Heart right ventricle (tissue), 16 donors: ENCODE data around the gene UROS. TPM values are rescaled to one million over a fixed set of nuclear protein-coding genes. Genes with fewer than 3 reads are reported as not detected.
A peak's percentile ranks its signal among the peaks of the same experiment; 100 is the strongest.

Source experiments
- ATAC-seq, 8 donors: fragments of 200-7000 bp; cut with Tn5 transposase; one replicate each; pipeline ENCODE4 v1.9.1; 2020; ENCODE audit warnings: mild to moderate bottlenecking in 8 of 8, moderate library complexity in 8 of 8, moderate number of reproducible peaks in 1 of 8
- DNase-seq, 2 donors: peaks; one replicate each; pipeline ENCODE4 v3.0.0-alpha.2; 2020
- H3K27ac ChIP-seq, 10 donors: fragments of 200-600 bp; sonication (generic) in 2 of 10; one replicate each; pipeline versions ENCODE4 v1.5.0 to v1.8.0; 2020 to 2022; ENCODE audit warnings: mild to moderate bottlenecking in 3 of 10
- H3K27me3 ChIP-seq, 7 donors: fragments of 200-600 bp; one replicate each; pipeline ENCODE4 v1.8.0; 2021 to 2022; ENCODE audit warnings: mild to moderate bottlenecking in 2 of 7
- H3K36me3 ChIP-seq, 9 donors: fragments of 200-600 bp; sonication (generic) in 1 of 9; one replicate each; pipeline versions ENCODE4 v1.5.0 to v1.8.0; 2020 to 2022; ENCODE audit warnings: mild to moderate bottlenecking in 2 of 9
- H3K4me1 ChIP-seq, 9 donors: fragments of 200-600 bp; sonication (generic) in 1 of 9; one replicate each; pipeline versions ENCODE4 v1.5.0 to v1.8.0; 2020 to 2022; ENCODE audit warnings: mild to moderate bottlenecking in 4 of 9
- H3K4me3 ChIP-seq, 10 donors: fragments of 200-600 bp; sonication (generic) in 2 of 10; one replicate each; pipeline versions ENCODE4 v1.5.0 to v1.8.0; 2020 to 2022; ENCODE audit warnings: mild to moderate bottlenecking in 7 of 10, moderate library complexity in 2 of 10
- H3K9me3 ChIP-seq, 11 donors: fragments of 200-600 bp in 10 of 11; sonication (generic) in 2 of 11; one replicate each; pipeline versions ENCODE4 v1.5.0 to v1.8.0; 2013 to 2022; ENCODE audit warnings: mild to moderate bottlenecking in 2 of 11, control low read depth in 1 of 11, moderate library complexity in 1 of 11
- CTCF ChIP-seq, 9 donors: fragments of 200-600 bp; sonication (generic) in 2 of 9; IDR thresholded peaks; one replicate each; pipeline versions ENCODE4 v1.5.0 to v1.8.0; 2021 to 2022; ENCODE audit warnings: antibody characterized with exemption in 9 of 9, mild to moderate bottlenecking in 5 of 9, moderate library complexity in 1 of 9
- WGBS, 2 donors: extraction: QIAGEN DNeasy Blood & Tissue Kit; methylation state at CpG; one replicate each; pipeline ENCODE4 v1.1.7; 2013; ENCODE audit warnings: inconsistent platforms in 1 of 2; 5-methylcytosine and 5-hydroxymethylcytosine counted together
- intact Hi-C, 10 donors: fragments of 100-400 bp; cut with DNase I; formaldehyde crosslinking; loops; one replicate each; pipeline versions ENCODE4 v1.11.1 to v1.14.2; 2022
- polyA plus RNA-seq, 2 donors: library from polyadenylated mRNA; stranded (reverse); fragments of 200-250 nt; gene quantifications; one replicate each; pipeline ENCODE4 v1.2.3, GENCODE V29; 2013
- total RNA-seq, 10 donors: library from RNA; stranded (reverse); fragmentation: NEBNext Ultra II Directional in 3 of 10; extraction: Animal tissue kit (Norgen Biotek cat#: 25700) in 3 of 10; gene quantifications; one replicate each; pipeline versions ENCODE4 v1.2.1 to v1.2.4, GENCODE V29; 2021 to 2023
- donor health status: Arrhythmogenic right ventricular cardiomyopathy.
- donor health status: ischemic (EF 13 %, LVEDD 7.1; RV severe dilation, severe dysfunction).
- donor health status: healthy with polysubstance abuse.
- donor health status: DM: no; HTN: yes; CAD: no.
- donor health status: DM: no; HTN: no; CAD: no.
- donor health status: ischemic (EF 25% LVEDD 6.9; RV normal size, moderate dysfunction).
- donor health status: ischemic (EF 25% LVEDD 5.7; RV mildly dilated, moderate dysfunction).
- donor health status: healthy.
- donor health status: DM: yes; HTN: yes; CAD: no.
- donor health status: Ischemic cardiomyopathy.
- donor health status: ischemic (EF 35%, LVEDD 5.7; RV mildly dilated, moderate dysfunction).
- donor health status: nonischemic (EF 11% LVEDD 7.7; RV severe dilation, severe dysfunction).
- donor health status: DM: yes; HTN: yes; CAD: no.
- donor health status: PGD.
- donor health status: ischemic (EF 29% LVEDD 5.4; RV normal size, mild dysfunction).
- donor health status: nonischemic (EF 23%, LVEDD 6.1; RV moderate dilation, normal function).

The UROS gene
- total and polyA plus RNA-seq, 12 donors = 42.5 to 84.3 (median 70.8) TPM

DNA sequence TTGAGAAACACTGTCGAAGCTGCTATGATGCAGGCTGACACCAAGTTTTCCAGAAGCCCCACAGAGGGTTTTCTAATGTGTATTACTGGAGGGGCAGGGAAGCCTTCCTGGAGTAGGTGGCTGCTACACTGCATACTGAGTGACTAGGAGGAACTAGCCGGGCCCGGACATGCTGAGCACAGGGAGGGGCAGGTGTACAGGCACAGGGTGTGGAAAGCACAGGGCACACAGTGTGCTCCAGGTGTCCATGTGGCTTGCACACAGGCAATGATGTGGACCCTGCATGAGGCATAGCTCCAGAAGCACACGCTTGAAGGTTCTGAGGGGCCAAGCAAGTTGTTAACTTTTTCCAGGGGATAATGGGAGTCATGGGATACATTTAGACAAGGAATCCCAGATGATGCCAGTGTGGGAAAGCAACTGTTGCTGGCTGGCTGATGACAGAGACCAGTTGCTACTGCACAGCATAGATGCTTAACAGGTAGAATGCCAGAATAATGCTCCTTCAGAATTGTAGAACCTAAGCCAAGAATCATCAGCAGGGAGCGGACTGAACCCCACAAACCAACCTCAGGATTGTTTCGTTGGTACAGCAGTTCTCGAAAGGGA lies 43.5 kb upstream of the UROS start:
- Histone ChIP-seq H3K27me3 (no peaks in the 10 kb centered on the region), H3K9me3 (no peaks in the 10 kb centered on the region), H3K4me1 (peaks cover 0 to 2% (median 0%) of the 10 kb centered on the region in 9 donors), H3K36me3 (peaks cover 0 to 58% (median 15%) of the 10 kb centered on the region in 9 donors), H3K27ac (no peak overlapping the region), H3K4me3 (no peak overlapping the region)
- intact Hi-C loops = loop anchor here in 1 of 10 donors (10.0 kb wide), 1 partner anchor 118 kb away; no protein-coding TSS in a partner anchor
- no peak for TF ChIP-seq CTCF (IDR thresholded peaks at IDR 0.05)
- DNase-seq (no peak), ATAC-seq (peak in 1 of 8 donors; percentile 31)
- 95 to 96% methylated on average over 7 of the region's 7 CpGs for WGBS, 2 donors

- WGBS, 2 donors = 81 to 88% methylated on average over 3 of the region's 3 CpGs
- Histone ChIP-seq H3K36me3 (peaks cover 0 to 68% (median 15%) of the 10 kb centered on the region in 9 donors), H3K4me3 (no peak overlapping the region), H3K4me1 (no peaks in the 10 kb centered on the region), H3K27ac (no peak overlapping the region), H3K9me3 (no peaks in the 10 kb centered on the region), H3K27me3 (no peaks in the 10 kb centered on the region)
- DNase-seq (no peak), ATAC-seq (no peak)
- intact Hi-C loops = loop anchor here in 1 of 10 donors (10.0 kb wide), 1 partner anchor 120 kb away; no protein-coding TSS in a partner anchor
- TF ChIP-seq CTCF (IDR thresholded peaks at IDR 0.05) = no peak
Measured at GRCh38 chr10:125865120-125865519, 42.1 kb upstream of the UROS start.

GRCh38 chr10:125859128-125859817 lies 36.2 kb upstream of the UROS start:
- DNase-seq (no peak), ATAC-seq (no peak)
- intact Hi-C loops = no loop called here
- Histone ChIP-seq H3K9me3 (no peaks in the 10 kb centered on the region), H3K27ac (no peak overlapping the region), H3K27me3 (no peaks in the 10 kb centered on the region), H3K4me3 (no peak overlapping the region), H3K4me1 (no peaks in the 10 kb centered on the region), H3K36me3 (peaks cover 0 to 95% (median 15%) of the 10 kb centered on the region in 9 donors)
- WGBS, 2 donors = 80 to 90% methylated on average over 4 of the region's 4 CpGs
- TF ChIP-seq CTCF (IDR thresholded peaks at IDR 0.05) = no peak

DNA sequence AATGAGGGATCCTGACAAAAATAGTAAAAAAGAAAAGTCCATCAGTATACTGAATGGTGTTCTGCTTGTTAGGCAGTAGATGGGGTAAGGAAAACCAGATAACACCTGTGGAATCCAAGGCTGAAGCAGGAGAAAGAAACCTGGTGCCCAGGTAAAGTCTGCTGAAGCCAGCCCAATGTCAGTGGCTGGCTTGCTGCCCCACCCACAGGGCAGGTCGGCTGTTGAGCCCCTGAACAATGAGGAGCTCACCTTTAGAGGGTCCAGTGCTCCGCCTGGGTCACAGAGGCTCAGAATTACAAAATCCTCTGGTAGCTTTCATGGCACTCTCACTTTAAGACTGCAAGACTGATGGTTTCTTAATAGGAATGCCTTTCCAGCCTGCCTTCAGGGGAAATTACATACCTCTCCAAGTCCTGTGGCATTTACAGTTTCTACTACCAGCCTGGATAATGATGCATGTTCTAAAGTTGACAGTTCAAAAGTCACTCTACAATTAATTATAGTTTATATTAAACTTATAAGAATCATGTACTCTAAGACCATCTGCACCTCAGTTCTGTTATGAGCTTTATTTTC lies 34.2 kb upstream of the UROS start:
- WGBS, 2 donors = 87 to 88% methylated on average over 2 of the region's 2 CpGs
- H3K36me3 ChIP-seq = peaks cover 0 to 94% (median 25%) of the 10 kb centered on the region in 9 donors
- no peak for TF ChIP-seq CTCF (IDR thresholded peaks at IDR 0.05)
- no peak overlapping the region for H3K4me3 ChIP-seq
- intact Hi-C loops = no loop called here
- peaks cover 0 to 2% (median 0%) of the 10 kb centered on the region in 9 donors for H3K4me1 ChIP-seq
- H3K27me3 ChIP-seq = no peaks in the 10 kb centered on the region
- no peaks in the 10 kb centered on the region for H3K9me3 ChIP-seq
- no peak for ATAC-seq
- no peak overlapping the region for H3K27ac ChIP-seq
- DNase-seq = no peak
